GM12873 (cell line): ENCODE measurements around the gene COA6.

ENCODE experiments used
- CTCF ChIP-seq: IDR thresholded peaks from 2 replicates; pipeline ENCODE4 v1.5.1; 2012; ENCODE audit warnings: low read depth, mild to moderate bottlenecking, moderate library complexity, low read length, control low read depth; ENCODE audit not compliant: insufficient read depth; ENCODE audit errors: missing control alignments

COA6 gene

GRCh38 chr1:234357831-234358230 is 15.4 kb upstream of the COA6 start:
- no peak for TF ChIP-seq CTCF

DNA sequence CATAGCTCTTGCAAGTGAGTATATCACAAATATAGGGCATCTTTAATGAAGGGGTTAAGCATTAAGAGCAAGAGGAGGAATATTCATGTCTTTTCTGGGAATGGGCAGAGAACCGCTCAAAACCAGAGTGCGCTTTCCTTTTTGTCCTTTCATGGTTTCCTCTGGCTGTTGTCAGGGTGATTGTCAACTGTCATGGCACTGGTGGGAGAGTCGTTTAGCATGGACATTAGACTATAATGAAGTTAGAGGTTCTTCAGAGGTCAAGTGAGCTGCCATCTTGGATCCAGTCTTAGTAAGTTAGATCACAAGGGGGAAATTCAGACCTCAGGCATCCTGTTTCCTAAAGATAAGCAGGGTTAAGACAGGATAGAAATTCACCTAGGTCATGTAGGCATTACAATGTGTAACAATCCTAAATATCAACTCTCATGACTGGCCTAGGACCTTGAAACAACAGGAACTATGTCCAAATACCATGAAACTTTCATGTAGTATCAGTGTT is 12.1 kb upstream of the COA6 start:
- no peak for TF ChIP-seq CTCF

- no peak for TF ChIP-seq CTCF
These were observed 10.7 kb upstream of the COA6 start for GRCh38 chr1:234362558-234362957.

- TF ChIP-seq CTCF: no peak
These were observed 4.8 kb upstream of the COA6 start for GRCh38 chr1:234368320-234369032.

DNA sequence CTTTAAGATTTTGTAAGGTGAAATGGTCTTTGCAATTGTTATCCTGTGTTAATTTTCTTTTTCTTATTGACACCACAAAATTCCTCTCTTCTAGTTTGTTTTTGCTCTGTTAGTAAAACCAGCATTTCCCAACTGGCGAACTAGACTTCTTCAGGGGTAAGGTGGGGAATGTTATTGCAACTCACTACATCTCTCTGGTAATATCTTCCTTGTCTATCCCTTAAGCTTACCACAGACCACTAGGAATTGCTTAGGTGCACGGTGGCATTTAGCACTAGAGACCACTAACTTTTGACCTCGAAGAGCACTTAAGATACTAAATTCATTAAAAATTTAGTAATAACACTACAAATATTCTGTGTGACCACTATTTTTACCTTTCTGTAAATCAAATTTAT is 4.2 kb upstream of the COA6 start:
- TF ChIP-seq CTCF: no peak

DNA sequence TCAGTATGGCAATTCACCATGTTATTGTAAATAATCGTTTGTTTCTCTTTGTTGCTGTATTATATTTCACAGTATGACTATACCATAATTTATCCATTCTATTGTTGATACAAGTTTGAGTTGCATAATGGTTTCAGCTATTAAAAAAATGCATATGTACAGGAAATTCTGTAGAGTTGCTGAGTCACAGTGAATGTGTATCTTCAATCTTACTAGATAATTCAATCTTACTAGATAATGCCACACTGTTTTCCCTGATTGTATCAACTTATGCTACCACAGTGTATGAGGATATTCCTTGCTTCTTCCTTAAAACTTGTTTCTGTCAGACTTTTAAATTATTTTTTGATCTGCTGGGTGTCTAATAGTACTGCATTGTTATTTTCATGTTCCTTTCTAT is 3.5 kb upstream of the COA6 start:
- TF ChIP-seq CTCF: no peak

DNA sequence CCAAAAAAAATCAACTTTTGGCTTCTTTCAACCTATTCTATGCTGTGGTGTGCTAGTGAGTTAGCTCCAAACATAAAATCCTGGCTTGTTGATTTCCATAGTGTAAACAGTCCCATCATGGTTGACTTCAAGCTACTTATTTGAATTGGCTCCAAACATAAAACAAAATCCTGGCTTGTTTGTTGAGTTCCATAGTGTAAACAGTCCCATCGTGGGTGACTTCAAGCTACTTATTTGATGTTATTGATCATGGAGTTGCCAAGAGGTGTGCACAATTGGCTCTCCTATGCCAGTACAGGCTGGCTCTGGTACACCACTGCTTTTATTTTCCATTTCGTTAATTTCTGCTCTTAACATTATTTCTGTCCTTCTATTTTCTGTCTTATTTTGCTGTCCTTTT is 1.8 kb upstream of the COA6 start:
- no peak for TF ChIP-seq CTCF
